ENCODE measurements around the gene CDC34. TPM values are rescaled to one million over a fixed set of nuclear protein-coding genes. Genes with fewer than 3 reads are reported as not detected.

Gene CDC34
- total RNA-seq, 1 donor from 2014 or later = 103 TPM

DNA sequence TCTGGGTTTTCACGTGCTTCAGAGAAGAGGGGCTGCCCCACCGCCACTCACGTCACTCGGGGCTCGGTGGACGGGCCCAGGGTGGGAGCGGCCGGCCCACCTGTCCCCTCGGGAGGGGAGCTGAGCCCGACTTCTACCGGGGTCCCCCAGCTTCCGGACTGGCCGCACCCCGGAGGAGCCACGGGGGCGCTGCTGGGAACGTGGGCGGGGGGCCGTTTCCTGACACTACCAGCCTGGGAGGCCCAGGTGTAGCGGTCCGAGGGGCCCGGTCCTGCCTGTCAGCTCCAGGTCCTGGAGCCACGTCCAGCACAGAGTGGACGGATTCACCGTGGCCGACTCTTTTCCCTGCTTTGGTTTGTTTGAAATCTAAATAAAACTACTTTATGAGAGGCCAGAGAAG lies 10.1 kb downstream of the CDC34 start:
- DNase-seq (ENCODE audit: low read depth) = no peak

DNA sequence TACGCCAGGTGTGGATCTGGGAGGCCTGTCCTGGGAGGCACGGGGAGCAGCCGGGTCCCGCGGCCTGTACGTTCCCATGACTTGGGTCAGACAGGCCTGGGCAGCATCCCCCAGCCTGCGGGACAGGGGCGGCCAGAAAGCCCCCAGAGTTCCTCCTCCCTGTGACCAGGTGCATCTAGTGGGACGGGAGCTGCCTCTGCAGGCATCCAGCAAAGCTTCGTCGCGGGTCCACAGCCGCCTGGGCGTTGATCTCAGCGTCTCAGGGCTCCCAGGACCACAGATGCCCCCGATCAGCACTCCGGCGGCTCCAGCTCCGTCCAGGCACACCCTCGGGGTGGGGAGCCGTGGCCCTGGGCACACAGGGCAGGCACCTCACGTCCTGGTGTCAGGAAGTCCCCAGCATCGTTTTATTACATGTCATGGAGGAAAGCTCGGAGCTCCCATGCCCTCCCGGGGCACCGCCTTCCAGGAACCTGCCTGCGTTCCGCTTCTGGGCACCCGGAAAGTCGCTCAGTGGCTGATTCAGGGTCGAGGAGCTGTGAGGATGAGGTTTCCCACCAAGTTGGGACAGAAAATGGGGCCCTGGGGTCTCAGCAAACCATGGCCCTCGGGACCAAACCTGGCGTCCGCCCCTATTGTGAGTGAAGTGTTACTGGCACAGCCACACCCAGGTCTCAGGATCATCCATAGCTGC lies 10.8 kb downstream of the CDC34 start:
- DNase-seq (ENCODE audit: low read depth) = no peak

DNA sequence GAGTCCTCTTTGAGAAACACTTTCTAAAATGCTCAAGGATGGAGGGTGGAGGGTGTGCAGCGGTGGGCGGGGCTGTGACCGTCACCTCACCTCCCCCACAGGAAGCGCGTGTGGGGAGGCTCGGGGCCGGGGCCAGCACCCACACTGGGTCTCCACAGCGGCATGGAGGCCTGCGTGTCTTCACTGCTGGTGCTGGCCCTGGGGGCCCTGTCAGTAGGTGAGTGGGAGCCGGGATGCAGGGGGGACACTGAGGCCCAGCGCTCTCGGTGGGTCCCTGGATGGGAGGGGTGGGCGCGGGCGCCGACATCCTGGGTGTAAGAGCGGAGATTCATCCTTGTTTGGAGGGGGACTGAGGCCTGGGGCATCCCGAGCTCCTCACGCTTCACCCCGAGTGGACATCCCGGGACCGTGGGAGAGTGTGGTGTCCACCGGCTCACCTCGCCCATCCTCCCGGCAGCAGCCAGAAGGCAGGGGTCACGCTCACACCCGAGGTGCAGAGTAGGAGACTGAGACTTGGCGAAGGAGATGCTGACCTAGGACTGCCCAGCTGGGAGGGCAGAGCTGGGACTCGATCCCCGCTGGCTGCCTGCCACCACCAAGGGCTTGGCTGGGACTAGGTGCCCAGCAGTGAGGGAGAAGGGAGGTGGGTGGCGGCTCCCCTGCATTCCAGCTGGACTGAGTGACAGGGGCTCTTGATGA lies 12.5 kb downstream of the CDC34 start, which contains the start of gene GZMM:
Gene GZMM, plus strand, starts transcription at position 144 of the 699 bp plus-strand sequence. Its CDS starts 19 bp downstream, at position 163.
- no peak for DNase-seq (ENCODE audit: low read depth)

DNA sequence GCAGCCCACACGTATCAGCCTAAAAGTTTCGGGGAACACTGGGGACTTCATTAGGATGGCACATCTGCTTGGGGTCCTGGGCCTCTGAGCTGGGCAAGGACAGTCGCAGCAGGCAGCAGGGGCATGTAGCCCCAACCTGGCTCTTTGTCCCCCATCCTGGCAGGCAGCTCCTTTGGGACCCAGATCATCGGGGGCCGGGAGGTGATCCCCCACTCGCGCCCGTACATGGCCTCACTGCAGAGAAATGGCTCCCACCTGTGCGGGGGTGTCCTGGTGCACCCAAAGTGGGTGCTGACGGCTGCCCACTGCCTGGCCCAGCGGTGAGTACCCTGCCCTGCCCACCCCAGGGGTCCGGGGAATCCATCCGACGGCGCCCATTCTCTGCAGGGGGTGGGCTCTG lies 15.6 kb downstream of the CDC34 start:
- no peak for DNase-seq (ENCODE audit: low read depth)

DNA sequence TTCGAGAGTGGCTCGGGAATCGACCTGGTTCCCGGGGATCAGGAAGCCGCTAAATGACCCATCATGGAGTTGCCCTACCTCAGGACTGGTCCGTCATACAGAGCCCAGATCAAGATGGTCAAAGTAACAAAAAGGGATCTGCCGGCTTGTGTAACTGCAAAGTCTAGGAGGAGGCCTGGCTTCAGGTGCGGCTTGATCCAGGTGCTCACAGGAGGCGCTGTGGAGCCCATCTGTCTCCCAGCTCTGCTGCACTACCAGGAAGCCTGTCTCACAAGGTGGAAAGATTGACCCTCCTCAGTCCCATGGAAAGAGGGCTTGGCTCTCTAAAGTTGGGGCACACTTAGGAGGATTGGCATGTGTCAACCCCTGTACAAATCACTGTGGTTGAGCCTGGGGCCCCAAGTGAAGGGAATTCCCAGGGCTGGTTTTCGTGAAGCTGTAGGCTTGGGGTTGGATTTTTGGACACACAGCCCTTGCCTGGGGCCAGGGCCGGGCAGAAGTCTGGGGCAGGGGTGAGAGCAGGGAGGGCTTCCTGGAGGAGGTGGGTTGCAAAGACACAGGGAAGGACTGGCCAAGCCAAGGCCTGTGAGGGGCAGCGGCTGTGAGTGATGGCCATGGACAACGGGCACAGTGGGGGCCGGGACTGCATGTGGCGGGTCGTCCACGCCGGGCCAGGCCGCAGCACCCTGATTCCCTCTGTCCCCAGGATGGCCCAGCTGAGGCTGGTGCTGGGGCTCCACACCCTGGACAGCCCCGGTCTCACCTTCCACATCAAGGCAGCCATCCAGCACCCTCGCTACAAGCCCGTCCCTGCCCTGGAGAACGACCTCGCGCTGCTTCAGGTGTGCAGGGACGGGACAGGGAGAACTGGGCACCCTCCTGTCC lies 16.5 kb downstream of the CDC34 start:
- DNase-seq (ENCODE audit: low read depth) = no peak

DNA sequence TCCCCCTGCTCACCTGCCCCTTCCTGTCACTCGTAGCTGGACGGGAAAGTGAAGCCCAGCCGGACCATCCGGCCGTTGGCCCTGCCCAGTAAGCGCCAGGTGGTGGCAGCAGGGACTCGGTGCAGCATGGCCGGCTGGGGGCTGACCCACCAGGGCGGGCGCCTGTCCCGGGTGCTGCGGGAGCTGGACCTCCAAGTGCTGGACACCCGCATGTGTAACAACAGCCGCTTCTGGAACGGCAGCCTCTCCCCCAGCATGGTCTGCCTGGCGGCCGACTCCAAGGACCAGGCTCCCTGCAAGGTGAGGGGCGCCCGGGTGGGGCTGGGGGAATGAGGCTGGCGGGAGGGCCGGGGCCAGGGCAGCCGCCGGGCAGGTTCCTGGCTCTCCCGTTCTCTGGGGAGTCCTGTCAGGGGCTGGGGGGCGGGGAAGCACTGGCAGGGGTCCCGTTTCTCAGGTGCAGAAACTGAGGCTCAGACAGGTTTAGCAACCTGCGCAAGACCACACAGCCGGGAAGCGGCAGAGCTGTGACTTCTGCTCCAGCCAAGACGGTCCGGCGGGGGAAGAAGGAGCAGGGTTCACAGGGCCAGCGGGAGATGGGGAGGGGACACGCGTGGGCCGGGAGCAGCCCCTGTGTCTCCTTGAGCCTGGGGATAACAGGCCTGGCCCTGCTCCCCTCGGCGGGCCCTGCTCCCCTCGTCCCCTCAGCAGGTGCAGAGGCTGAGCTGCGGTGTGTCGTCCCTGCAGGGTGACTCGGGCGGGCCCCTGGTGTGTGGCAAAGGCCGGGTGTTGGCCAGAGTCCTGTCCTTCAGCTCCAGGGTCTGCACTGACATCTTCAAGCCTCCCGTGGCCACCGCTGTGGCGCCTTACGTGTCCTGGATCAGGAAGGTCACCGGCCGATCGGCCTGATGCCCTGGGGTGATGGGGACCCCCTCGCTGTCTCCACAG lies 17.6 kb downstream of the CDC34 start:
- no peak for DNase-seq (ENCODE audit: low read depth)

DNA sequence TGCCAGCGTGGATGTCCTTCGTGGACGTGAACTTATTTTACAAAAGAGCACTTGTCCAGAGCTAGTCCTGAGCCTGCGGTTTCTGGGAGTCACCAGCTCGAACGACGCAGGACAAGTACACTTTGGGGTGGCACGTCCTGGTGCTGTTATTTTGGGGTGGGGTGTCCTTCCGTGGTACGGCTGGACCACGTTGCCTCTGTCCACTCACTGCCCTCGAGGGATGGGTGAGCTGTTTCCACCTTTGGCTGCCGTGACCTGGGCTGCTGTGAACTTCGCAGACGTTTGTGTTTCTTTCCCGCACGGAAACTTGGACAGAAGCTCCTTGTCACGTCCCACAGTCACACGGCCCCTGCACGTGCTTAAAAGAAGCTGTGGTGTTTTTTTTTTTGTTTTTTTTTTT lies 23.3 kb downstream of the CDC34 start:
- DNase-seq (ENCODE audit: low read depth) = no peak

DNA sequence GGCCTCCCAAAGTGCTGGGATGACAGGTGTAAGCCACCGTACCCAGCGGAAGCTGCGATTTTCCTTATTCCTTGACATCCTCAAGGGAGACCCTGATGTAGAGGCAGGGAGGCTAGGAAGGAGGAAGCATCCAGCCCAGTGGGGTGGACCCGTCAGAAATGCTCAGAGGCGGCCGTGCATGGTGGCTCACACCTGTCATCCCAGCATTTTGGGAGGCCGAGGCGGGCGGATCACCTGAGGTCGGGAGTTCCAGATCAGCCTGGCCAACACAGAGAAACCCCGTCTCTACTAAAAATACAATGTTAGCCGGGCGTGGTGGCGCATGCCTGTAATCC lies 23.9 kb downstream of the CDC34 start:
- no peak for DNase-seq (ENCODE audit: low read depth)

DNA sequence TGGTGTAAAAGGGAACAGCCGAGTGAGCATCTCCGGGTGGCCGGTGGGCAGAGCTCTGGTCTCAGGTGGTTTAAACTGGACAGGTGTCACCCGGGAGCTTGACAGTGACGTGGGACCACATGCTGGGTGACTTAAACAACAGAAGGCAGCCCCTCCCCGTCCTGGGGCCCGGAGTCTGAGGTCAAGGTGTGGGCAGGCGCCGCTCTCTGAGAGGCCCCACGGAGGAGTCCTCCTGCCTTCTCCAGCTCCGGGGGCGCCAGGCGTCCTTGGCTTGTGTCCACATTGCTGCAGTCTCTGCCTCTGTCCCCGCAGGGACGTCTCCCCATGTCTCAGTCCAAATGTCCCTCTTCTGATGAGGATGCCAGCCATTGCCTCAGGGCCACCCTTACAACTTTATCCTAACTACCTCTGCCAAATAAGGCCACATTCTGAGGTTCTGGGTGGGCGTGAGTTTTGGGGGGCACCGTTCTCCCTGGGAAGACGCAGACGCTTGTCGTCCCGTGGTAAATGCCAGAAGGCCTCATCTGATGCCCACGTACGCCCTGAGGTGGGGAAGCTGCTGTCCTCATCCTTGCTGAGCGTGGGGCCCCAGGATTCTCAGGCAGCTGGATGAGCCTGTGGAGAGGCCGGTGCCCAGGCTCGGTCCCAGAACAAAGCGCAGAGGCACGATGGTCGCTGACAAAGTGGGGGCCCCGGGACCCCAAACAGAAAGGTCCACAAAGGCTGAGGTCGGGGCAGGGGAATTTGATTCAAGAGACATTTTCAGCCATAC lies 25.2 kb downstream of the CDC34 start:
- DNase-seq (ENCODE audit: low read depth) = no peak

DNA sequence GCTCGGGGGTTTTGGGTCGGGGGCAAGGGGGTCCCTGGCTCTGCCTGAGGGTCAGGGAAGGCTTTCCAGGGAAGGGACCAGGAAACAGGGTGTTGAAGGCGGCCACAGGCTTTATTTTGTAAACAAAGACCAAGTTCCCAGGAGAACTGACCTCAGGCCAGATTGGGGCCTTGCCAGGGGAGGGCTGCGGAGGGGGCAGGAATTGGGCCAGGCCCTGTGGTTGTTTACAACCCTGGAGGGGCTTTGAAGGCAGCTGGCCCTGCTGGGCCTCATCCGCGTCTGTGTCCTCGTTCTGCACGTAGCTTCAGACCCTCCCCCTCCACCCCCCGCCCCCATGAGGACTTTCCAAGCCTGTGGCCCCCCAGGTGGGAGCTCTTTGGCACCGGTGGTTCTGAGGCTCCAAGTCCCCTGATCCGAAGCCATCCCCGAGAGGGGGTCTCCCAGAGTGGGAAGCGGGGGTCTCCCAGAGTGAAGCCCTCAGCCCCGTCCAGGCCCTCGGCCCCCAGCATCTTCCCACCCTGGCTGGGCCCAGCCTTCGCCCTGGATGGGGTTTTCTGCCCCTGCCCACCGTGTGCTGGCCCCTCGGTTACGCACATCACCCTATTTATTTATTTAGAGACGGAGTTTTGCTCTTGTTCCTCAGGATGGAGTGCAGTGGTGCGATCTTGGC lies 27.3 kb downstream of the CDC34 start:
- DNase-seq (ENCODE audit: low read depth) = peak; percentile 31

DNA sequence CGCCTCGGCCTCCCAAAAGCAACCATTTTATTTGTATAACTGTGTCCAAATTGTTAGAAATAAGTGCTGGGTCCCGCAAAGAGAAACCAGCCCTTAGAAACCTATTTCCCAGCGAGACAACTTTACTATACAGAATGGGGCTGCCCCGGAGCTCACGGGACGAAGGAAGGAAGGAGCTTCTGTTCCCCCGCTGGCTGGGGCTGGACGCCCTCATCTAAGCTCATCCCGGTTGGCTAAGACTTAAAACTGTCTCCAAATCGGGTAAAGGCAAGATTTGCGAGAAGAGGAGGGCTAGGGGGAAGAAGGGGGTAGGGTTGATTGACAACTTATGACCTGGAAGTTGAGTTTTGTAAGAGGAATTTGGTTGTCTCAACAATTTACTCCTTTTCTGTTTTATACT lies 28.6 kb downstream of the CDC34 start:
- no peak for DNase-seq (ENCODE audit: low read depth)

DNA sequence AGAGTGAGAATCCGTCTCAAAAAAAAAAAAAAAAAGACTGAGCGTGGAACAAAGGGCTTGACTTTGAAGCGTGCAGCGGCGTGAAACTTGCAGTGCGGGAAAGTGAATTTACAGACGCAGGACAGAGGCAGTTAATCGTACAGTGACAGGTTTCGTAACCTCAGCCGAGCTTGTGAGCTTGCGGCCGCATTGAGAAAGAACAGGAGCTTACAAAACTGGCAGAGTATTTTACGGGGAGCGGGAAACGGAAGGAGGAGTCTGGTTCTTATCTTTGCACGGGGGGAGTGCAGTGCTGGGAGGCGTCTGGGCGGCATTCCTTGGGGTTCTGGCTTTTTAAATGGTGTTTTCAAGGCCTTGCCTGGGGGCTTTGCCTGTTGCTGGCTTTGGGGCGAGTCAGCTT lies 34.8 kb downstream of the CDC34 start:
- DNase-seq (ENCODE audit: low read depth) = no peak

DNA sequence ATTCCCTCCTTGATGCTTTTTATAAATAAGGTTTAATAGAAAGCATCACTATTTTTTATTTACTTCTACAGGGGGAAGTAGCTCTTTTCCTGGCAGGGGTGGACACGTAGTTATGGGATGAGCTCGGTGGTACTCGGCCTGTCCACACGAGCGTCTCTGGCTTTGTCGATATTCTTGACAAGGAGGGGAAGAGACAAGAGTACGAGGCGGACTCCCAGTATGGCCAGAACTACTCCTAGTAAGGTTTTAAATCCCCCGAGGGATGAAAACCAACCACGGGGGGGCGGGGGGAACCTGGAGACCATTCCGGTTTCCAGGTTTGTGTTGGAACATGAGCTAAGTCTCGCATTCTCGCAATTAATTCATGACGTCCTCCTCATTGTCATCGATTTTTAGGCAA lies 35.3 kb downstream of the CDC34 start:
- DNase-seq (ENCODE audit: low read depth) = no peak

DNA sequence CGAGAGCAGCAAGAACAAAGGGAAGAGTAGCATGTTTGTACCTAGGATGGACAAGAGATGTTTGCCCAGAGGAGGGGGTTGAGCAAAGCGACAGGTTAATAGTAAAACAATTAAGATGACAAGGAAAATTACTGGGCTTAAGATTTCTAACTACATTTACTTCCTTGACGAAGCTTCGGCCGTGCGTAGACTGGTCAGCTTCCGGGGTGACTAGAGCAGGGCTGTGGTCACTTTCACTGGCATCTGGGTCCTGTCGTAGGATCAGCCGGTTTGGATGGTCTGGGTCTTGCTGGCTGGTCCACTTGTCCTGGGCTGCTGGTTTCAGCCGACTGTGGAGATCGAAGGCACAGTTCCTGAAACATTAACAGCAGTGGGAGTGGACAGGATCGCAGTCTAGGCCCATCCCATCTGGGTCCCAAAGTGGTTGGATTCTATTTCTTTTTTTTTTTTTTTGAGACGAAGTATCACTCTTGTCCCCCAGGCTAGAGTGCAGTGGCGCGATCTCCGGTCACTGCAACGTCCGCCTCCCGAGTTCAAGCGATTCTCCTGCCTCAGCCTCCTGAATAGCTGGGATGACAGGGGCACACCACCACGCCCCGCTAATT lies 35.8 kb downstream of the CDC34 start:
- DNase-seq (ENCODE audit: low read depth) = no peak

DNA sequence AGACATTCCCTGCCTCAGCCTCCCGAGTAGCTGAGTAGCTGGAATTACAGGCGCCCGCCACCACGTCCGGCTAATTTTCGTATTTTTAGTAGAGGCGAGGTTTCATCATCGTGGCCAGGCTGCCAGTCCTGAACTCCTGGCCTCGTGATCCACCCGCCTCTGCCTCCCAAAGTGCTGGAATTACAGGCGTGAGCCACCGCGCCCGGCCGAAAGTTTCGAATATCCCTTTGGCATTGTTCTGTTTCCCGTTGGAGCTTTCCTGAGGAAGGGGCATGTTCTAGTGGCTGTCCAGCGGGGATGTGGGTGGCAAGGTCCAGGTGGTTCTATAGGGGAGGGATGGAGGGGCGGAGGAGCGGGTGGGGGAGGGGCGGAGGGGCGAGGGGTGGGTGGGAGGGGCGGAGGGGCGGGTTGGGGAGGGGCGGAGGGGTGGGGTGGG lies 38.7 kb downstream of the CDC34 start:
- no peak for DNase-seq (ENCODE audit: low read depth)

DNA sequence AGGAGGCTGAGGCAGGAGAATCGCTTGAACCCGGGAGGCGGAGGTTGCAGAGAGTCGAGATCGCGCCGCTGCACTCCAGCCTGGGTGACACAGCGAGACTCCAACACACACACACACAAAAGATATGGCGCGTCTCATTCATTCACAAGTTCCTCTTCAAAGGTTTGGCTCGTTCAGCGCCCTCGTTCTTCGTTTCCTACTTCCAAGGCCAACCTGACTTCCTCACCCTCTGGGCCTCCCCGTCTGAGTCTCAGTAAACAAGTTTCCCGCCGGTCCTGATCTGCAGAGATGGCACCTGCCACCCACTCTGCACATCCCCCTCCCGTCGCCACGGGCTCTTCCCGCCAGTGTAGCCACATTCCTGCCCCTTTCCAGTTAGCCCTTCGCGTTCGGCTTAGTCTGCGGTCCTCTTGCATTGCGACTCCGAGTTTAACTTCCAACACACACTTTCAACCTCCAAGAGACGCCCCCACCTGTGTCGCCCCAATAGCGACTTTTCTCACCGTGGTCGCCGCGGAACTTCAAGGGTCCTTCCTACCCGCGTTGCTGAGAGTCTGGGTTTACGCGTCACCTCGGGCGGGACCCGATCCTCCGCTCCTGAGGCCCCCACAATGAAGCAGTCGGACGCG lies 39.5 kb downstream of the CDC34 start:
- no peak for DNase-seq (ENCODE audit: low read depth)

DNA sequence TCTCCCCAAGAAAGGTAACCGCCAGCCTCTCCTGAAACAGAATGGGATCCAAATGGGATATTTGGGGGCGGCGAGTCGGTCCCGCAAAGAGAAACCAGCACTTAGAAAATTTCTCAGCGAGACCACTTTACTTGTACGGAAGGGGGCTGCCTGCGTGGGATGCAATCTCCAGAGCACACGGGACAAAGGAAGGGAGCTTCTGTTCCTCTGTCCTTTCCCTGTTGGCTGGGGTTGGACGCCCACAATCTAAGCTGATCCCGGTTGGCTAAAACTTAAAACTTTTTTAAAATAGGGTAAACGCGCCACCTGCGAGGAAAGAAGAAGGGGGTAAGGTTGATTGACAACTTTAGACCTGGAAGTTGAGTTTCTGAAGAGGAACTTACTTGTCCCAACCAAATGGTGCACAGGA lies 40.0 kb downstream of the CDC34 start:
- DNase-seq (ENCODE audit: low read depth) = no peak

DNA sequence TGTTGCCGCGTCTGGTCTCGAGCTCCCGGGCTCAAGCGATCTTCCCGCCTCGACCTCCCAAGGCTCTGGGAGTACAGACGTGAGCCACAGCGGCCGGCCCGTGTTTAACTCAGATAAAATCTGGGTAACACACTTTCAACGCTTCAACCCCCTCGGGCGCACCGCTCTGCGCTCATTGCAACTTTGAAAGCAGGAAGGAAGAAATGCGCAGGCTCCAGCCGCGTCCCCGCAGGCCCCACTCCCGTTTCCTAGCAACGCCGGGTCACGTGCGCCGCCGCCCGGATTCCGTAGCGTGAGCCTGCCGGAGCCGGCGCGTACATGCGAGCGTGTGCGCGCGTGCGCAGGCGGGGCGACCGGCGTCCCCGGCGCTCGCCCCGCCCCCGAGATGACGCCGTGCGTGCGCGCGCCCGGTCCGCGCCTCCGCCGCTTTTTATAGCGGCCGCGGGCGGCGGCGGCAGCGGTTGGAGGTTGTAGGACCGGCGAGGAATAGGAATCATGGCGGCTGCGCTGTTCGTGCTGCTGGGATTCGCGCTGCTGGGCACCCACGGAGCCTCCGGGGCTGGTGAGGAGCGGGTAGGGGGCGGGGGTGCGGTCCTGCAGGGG lies 40.7 kb downstream of the CDC34 start, which contains the start of gene BSG:
Gene BSG, plus strand, starts transcription at position 457 of the 603 bp plus-strand sequence. Its CDS starts 39 bp downstream, at position 496.
- DNase-seq (ENCODE audit: low read depth) = peak; percentile 97
